Activated CD4-positive, alpha-beta T cell treated with anti-CD3 and anti-CD28 coated beads for 36 hours (primary cell): Measurements from ENCODE around the gene NRL. TPM values are rescaled to one million over a fixed set of nuclear protein-coding genes. Genes with fewer than 3 reads are reported as not detected.

Experiments used
- ATAC-seq: fragments of 200-7000 bp; cut with Tn5 transposase; one replicate; pipeline ENCODE4 v1.10.0; 2021; ENCODE audit warnings: mild to moderate bottlenecking, moderate library complexity
- CTCF ChIA-PET: fragments of 350-600 bp; sonication (Branson Sonifier 250); formaldehyde crosslinking; loops from one replicate; lab custom pipeline; 2021; ENCODE audit warnings: antibody characterized with exemption; lab: Charles Lee
- POLR2A ChIA-PET: fragments of 350-600 bp; sonication (Branson Sonifier 250); formaldehyde crosslinking; loops from one replicate; lab custom pipeline; 2021; ENCODE audit warnings: antibody characterized with exemption, inconsistent platforms; lab: Charles Lee
- DNase-seq: peaks from one replicate; pipeline ENCODE4 v3.0.0-alpha.2; 2020
- H3K27ac Mint-ChIP-seq: one replicate; pipeline ENCODE4 v1.8.0; 2021; ENCODE audit warnings: mixed read lengths
- H3K27me3 Mint-ChIP-seq: one replicate; pipeline ENCODE4 v1.8.0; 2021; ENCODE audit warnings: mixed read lengths
- H3K36me3 Mint-ChIP-seq: one replicate; pipeline ENCODE4 v1.8.0; 2021; ENCODE audit warnings: low read depth, mixed read lengths
- H3K4me1 Mint-ChIP-seq: one replicate; pipeline ENCODE4 v1.8.0; 2021; ENCODE audit warnings: mixed read lengths
- H3K4me3 Mint-ChIP-seq: one replicate; pipeline ENCODE4 v1.8.0; 2021; ENCODE audit warnings: mild to moderate bottlenecking, moderate library complexity, mixed read lengths
- H3K9me3 Mint-ChIP-seq: one replicate; pipeline ENCODE4 v1.8.0; 2021; ENCODE audit warnings: low read depth, mixed read lengths
- intact Hi-C, 2 experiments: fragments of 100-400 bp; cut with DNase I in 1 of 2; cut with micrococcal nuclease in 1 of 2; formaldehyde crosslinking; loops; one replicate each; pipeline versions ENCODE4 v1.14.2 to v1.15.1; 2022 to 2024; cut with DNase I, micrococcal nuclease
- total RNA-seq, 2 experiments: library from RNA; stranded (reverse); gene quantifications; one replicate each; pipeline ENCODE4 v1.2.3, GENCODE V29; 2021

Gene NRL
- total RNA-seq, 2 experiments from 2014 or later: 1.5 to 1.6 TPM

DNA sequence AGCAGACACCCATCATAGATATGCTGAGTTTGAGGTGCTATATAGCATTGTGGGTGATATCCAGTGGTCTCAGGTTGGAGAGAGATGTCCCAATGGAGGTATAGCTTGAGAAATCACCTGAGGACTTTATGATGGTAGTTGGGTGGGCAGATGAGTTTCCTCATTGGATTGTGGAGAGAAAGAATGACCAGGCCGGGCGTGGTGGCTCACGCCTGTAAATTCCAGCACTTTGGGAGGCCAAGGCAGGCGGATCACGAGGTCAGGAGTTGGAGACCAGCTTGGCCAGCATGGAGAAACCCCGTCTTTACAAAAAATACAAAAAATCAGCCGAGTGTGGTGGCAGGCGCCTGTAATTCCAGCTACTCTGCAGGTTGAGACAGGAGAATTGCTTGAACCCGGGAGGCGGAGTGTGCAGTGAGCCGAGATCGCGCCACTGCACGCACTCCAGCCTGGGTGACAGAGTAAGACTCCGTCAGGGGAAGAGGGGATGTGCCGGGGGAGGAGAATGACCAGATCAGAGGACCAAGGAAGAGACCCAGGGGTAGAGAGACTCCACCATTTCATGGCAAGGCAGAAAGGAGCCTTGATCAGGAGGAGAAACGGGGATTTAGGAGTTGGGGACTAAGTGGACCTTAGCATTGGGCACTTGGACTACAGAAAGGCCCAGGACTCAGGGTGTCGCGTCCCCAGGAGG is 21.4 kb downstream of the NRL start:
- CTCF ChIA-PET: interaction anchor here (0.7 to 12.4 kb wide), 14 partner anchors 9 to 291 kb away, joined by 3 to 189 read pairs (median 4); partner anchors contain the start of genes CPNE6, DCAF11, IRF9 and NRL
- peak overlapping the region; percentile 85 for H3K27ac Mint-ChIP-seq
- H3K9me3 Mint-ChIP-seq: no peaks in the 10 kb centered on the region

DNA sequence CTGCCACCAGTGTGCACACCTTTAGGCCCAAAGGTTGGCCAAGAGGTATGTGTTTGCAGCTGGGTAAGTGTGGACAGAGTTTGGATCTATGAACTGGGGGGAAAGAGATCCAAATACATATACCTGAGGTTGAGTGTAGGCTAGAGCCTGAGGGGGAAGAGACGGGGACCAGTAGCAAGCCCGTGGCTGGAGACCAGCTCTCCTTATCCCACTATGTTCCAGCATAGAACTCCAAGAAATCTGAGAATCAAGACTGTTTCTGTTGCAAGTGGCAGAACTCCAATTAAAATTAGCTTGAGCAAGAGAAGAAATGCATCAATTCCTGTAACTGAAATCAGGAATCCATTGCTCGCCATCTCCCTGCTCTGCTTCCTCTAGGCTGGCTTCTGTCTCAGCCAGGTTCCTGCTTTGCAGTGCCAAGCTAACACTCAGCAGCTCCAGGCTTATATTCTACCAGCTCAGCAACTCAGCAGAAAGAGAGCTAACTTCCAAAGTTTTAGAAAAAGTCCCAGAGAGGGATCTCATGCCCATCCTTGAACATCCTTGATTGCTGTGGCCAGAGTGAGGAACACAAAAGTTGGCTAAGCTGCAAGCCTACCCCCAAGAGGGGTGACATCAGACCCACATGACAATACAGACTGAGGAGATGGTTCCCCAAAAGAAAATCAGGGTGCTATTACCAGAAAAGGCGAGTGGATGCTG is 22.1 kb downstream of the NRL start:
- ATAC-seq (no peak), DNase-seq (no peak)
- ChIA-PET POLR2A (interaction anchor here (0.5 to 2.9 kb wide), 4 partner anchors 12 to 339 kb away, joined by 3 to 12 read pairs (median 5); partner anchors contain the start of genes DCAF11 and NRL), CTCF (interaction anchor here (0.7 to 12.4 kb wide), 16 partner anchors 10 to 461 kb away, joined by 3 to 189 read pairs (median 4); partner anchors contain the start of genes CPNE6, DCAF11, NRL and PSME1)
- peaks cover 26% of the 10 kb centered on the region for H3K4me1 Mint-ChIP-seq
- H3K9me3 Mint-ChIP-seq: no peaks in the 10 kb centered on the region
- H3K36me3 Mint-ChIP-seq: peaks cover 19% of the 10 kb centered on the region
- no peaks in the 10 kb centered on the region for H3K27me3 Mint-ChIP-seq
- peak overlapping the region; percentile 85 for H3K4me3 Mint-ChIP-seq
- H3K27ac Mint-ChIP-seq: peak overlapping the region; percentile 85
- intact Hi-C loops: loop anchor here in 1 of 2 experiments (5.0 kb wide), 1 partner anchor 105 kb away; the partner anchor contains the start of gene DHRS4L2

More for the DNA sequence above, 21.4 kb downstream of the NRL start:
- Mint-ChIP-seq H3K36me3 (peaks cover 23% of the 10 kb centered on the region), H3K27me3 (no peaks in the 10 kb centered on the region), H3K4me3 (peak overlapping the region; percentile 85), H3K4me1 (peaks cover 26% of the 10 kb centered on the region)
- DNase-seq (no peak), ATAC-seq (no peak)
- POLR2A ChIA-PET: interaction anchor here (0.5 to 2.9 kb wide), 9 partner anchors 13 to 67 kb away, joined by 3 to 13 read pairs (median 6); partner anchors contain the start of genes DCAF11, EMC9, IRF9 and NRL
- intact Hi-C loops: loop anchor here in 1 of 2 experiments (5.0 kb wide), 1 partner anchor 106 kb away; the partner anchor contains the start of gene DHRS4L2

DNA sequence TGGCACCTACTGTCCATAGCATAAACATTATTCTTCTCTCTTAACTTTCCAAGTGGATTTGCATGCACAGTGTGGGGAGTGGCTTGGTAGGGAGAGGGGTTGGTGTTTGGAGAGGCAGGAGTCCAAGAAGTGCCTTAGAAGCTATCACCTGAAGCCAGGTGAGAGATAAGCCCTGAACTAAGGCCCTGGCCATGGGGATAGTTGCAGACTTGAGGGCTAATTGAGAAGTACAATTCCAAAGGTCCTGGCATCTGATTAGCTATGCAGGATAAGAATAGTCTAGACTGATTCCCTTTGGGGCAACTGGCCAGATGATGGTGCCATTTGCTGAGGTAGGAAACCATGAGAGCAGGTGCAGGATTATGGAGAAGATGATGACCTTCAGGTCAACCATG is 22.6 kb downstream of the NRL start:
- DNase-seq: no peak
- no peak for ATAC-seq
- Mint-ChIP-seq H3K36me3 (peaks cover 19% of the 10 kb centered on the region), H3K4me1 (peaks cover 26% of the 10 kb centered on the region), H3K4me3 (no peak overlapping the region), H3K9me3 (no peaks in the 10 kb centered on the region), H3K27me3 (no peaks in the 10 kb centered on the region), H3K27ac (peak overlapping the region; percentile 85)
- ChIA-PET POLR2A (interaction anchor here (0.7 to 0.9 kb wide), 2 partner anchors 23 to 340 kb away, joined by 3 to 4 read pairs; partner anchors contain the start of genes DCAF11 and NRL), CTCF (interaction anchor here (0.7 to 12.4 kb wide), 15 partner anchors 10 to 460 kb away, joined by 3 to 189 read pairs (median 5); partner anchors contain the start of genes CARMIL3, CPNE6, DCAF11 and NRL)
- intact Hi-C loops: loop anchor here in 1 of 2 experiments (5.0 kb wide), 1 partner anchor 105 kb away; the partner anchor contains the start of gene DHRS4L2

DNA sequence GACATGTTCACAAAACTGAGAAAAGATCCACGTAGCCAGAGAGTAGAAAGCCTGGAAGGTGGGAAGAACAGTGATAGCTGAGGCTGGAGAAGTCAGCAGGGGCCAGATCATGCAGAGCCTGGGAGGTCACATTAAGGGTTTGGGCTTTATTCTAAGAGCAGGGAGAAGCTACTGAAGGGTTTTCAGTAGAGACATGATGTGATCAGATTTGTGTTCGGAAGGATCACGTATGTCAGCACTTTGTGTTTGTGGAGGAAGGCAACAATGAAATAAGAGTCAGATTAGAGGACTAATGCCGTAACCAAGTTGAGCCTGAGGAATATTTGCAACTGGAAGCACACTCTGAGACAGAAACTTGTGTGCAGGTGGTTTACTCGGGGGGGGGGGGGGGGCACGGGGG is 24.9 kb downstream of the NRL start:
- POLR2A ChIA-PET: interaction anchor here (1.0 to 1.1 kb wide), 2 partner anchors 8 to 24 kb away, joined by 3 read pairs; no protein-coding TSS in a partner anchor
- peaks cover under 1% of the 10 kb centered on the region for H3K36me3 Mint-ChIP-seq
- intact Hi-C loops: loop anchor here (1.0 to 5.0 kb wide), 3 partner anchors 32 to 103 kb away; partner anchors contain the start of gene DHRS4L2 (in 1 of the 2)

DNA sequence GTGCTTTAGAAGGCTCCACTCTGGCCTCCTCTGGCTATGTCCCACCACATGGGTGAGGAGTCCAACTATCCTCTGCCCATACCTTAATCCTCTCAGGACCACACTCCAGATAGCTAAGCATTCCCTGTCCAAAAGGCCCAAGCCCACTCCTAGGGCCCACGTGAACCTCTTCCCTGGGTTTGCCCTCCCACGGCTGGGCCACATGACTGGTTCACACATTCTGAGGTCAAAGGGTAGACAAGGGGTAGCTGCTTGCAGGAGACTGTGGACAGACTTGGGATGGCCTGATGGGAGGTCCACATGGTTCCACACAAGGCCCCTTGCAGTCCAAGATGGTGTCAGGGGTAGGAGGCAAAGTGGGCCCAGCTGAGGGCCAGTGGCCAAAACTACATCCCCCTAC is 26.7 kb downstream of the NRL start:
- intact Hi-C loops: no loop called here
- ATAC-seq (no peak), DNase-seq (no peak)
- ChIA-PET CTCF (interaction anchor here (0.9 to 12.4 kb wide), 2 partner anchors 19 to 30 kb away, joined by 4 to 189 read pairs; no protein-coding TSS in a partner anchor), POLR2A (no interaction called here)
- Mint-ChIP-seq H3K9me3 (no peaks in the 10 kb centered on the region), H3K27ac (no peak overlapping the region), H3K27me3 (no peaks in the 10 kb centered on the region), H3K4me3 (no peak overlapping the region), H3K4me1 (peaks cover 8% of the 10 kb centered on the region), H3K36me3 (no peaks in the 10 kb centered on the region)

More for the DNA sequence above, 24.9 kb downstream of the NRL start:
- ATAC-seq: no peak
- no peak for DNase-seq
- no peak overlapping the region for H3K4me3 Mint-ChIP-seq
- peaks cover 14% of the 10 kb centered on the region for H3K4me1 Mint-ChIP-seq
- H3K27ac Mint-ChIP-seq: no peak overlapping the region
- H3K9me3 Mint-ChIP-seq: no peaks in the 10 kb centered on the region
- CTCF ChIA-PET: interaction anchor here (0.7 to 12.4 kb wide), 19 partner anchors 9 to 152 kb away, joined by 3 to 189 read pairs (median 5); partner anchors contain the start of genes CARMIL3, EMC9, IRF9 and PSME1
- H3K27me3 Mint-ChIP-seq: no peaks in the 10 kb centered on the region

DNA sequence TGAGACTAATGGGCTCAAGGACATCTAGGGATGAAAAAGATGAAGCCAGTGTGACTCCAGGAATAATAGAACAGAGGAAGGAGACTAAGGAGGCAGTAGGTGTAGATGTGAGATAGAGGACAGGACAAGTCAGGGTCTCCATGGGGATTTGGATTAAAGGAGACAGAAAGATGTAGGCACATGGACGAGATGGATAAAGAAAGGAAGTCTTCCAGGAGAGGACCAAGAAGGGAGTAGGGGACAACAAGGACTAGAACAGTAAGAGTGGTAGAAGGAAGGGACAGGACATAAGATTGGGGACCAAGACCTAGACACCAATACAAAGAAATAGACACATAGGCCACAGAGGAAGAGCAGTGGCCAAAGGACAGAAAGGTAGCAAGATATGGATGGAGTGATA is 27.7 kb downstream of the NRL start:
- DNase-seq (no peak), ATAC-seq (no peak)
- intact Hi-C loops: no loop called here
- Mint-ChIP-seq H3K27me3 (no peaks in the 10 kb centered on the region), H3K27ac (no peak overlapping the region), H3K9me3 (no peaks in the 10 kb centered on the region), H3K4me3 (no peak overlapping the region), H3K4me1 (peaks cover 8% of the 10 kb centered on the region), H3K36me3 (no peaks in the 10 kb centered on the region)
- ChIA-PET POLR2A (no interaction called here), CTCF (interaction anchor here (0.9 to 1.8 kb wide), 5 partner anchors 14 to 27 kb away, joined by 3 to 4 read pairs (median 4); no protein-coding TSS in a partner anchor)

DNA sequence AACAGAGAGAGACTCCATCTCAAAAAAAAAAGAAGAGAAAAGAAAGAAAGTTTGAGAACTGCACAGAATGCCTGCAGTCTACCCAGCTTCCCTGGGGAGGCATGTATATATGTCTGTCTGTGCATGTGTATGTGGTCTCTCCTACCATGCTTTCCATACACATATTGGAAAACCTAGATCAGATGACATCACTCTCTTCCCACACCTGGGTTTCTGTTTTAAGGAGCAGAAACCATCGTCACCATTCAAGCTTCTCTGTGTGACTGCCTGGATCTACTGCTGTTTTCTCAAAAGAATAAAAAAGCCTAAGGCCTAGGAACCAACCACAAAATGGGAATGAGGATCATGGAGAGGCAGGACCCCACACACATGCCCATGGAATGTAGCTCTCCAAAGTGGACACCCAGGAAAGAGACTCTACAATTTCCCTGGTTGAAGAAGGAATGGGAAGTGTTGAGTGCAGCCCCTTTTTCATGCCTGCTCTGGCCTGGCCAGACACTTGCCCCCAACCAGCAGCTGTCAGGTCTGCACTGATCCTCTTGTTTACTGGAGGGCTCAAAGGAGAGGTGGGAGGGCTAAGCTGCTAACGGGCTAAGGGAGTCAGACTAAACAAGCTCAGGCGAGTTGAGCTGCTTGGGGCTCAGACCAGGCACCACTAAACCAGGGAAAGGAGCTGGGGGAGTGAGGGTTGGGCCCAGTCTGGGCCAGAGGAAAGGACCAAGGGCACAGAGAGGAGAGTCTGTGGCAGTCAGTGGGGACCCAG is 28.4 kb downstream of the NRL start:
- no peak for ATAC-seq
- no peaks in the 10 kb centered on the region for H3K36me3 Mint-ChIP-seq
- no peak overlapping the region for H3K4me3 Mint-ChIP-seq
- no peaks in the 10 kb centered on the region for H3K9me3 Mint-ChIP-seq
- intact Hi-C loops: no loop called here
- H3K4me1 Mint-ChIP-seq: peaks cover 11% of the 10 kb centered on the region
- H3K27me3 Mint-ChIP-seq: no peaks in the 10 kb centered on the region
- no peak for DNase-seq
- H3K27ac Mint-ChIP-seq: no peak overlapping the region
- POLR2A ChIA-PET: no interaction called here
- CTCF ChIA-PET: interaction anchor here (0.9 to 1.8 kb wide), 6 partner anchors 14 to 112 kb away, joined by 3 to 4 read pairs (median 4); no protein-coding TSS in a partner anchor

DNA sequence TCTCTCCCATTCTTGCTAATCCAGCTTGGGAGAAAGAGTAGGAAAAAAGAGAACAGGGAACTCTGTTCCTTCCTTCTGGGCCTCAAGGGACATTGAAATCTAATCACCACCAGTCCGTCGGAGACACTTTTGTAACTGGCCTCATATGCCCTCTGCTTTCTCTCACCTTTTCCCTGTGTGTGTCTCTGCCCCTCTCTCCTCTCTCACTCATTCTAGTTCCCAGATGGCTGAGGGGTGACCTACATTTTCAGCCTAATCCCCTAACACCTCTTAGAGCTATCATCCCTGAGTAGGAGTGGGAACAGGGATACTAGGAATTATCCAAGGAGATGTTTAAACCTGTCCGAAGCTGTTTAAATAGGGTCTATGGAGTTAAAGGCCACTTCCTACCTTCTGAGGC is 29.5 kb downstream of the NRL start:
- ChIA-PET POLR2A (no interaction called here), CTCF (interaction anchor here (0.6 to 1.8 kb wide), 4 partner anchors 23 to 1346 kb away, joined by 3 to 4 read pairs (median 4); no protein-coding TSS in a partner anchor)
- no peak for DNase-seq
- no peak for ATAC-seq
- Mint-ChIP-seq H3K4me1 (peaks cover 14% of the 10 kb centered on the region), H3K36me3 (no peaks in the 10 kb centered on the region), H3K27ac (no peak overlapping the region), H3K27me3 (no peaks in the 10 kb centered on the region), H3K4me3 (no peak overlapping the region), H3K9me3 (no peaks in the 10 kb centered on the region)
- intact Hi-C loops: no loop called here

DNA sequence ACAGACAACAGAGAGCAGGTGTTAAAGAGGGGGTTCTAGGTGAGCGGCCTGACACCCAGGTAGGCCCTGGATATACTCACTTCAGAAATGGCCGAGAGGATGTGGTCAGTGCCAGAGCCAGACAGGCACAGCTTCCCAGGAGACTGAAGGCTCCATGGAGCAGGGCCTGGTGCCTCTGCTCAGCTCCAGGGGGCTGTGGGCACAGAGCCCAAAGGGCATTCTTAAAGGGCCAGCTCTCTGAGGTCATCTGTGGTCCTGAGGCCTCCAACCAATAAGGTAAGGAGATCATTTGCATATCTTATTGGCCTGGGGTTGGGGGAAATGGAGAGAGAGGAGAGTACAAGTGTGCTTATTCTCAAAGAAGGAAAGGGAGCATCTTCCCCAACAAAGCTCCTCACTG is 30.3 kb downstream of the NRL start:
- intact Hi-C loops: no loop called here
- Mint-ChIP-seq H3K4me1 (peaks cover 18% of the 10 kb centered on the region), H3K9me3 (no peaks in the 10 kb centered on the region), H3K4me3 (no peak overlapping the region), H3K27ac (no peak overlapping the region), H3K36me3 (no peaks in the 10 kb centered on the region), H3K27me3 (no peaks in the 10 kb centered on the region)
- no peak for ATAC-seq
- ChIA-PET POLR2A (no interaction called here), CTCF (interaction anchor here (4.0 kb wide), 1 partner anchor 26 kb away, joined by 16 read pairs; no protein-coding TSS in a partner anchor)
- DNase-seq: no peak

DNA sequence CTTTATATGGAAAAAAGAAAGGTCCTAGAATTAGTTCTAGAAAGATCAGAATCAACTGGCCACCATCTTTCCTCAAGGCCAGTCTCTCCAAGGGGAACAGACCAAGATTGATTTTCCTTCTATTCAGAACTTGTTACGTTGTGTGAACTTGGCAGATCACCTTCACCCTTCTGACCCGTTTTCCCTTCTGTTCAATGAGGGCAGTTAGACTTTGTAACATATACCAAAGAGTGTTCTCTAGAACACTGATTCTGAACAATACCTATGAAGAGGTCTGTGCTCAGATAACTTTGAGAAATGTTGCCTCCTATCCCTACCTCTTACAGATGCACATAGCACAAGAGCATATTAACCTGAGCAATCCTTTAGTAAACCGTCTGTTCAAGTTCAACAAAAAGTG is 31.3 kb downstream of the NRL start:
- Mint-ChIP-seq H3K4me3 (no peak overlapping the region), H3K4me1 (peaks cover 22% of the 10 kb centered on the region), H3K36me3 (no peaks in the 10 kb centered on the region), H3K27ac (no peak overlapping the region), H3K9me3 (no peaks in the 10 kb centered on the region), H3K27me3 (no peaks in the 10 kb centered on the region)
- ATAC-seq (no peak), DNase-seq (no peak)
- intact Hi-C loops: no loop called here
- ChIA-PET POLR2A (no interaction called here), CTCF (interaction anchor here (0.6 to 4.0 kb wide), 2 partner anchors 25 to 33 kb away, joined by 3 to 16 read pairs; no protein-coding TSS in a partner anchor)
